SK-N-SH (cell line): ENCODE measurements around the gene ERC2. TPM values are rescaled to one million over a fixed set of nuclear protein-coding genes. Genes with fewer than 3 reads are reported as not detected.

Experiments
- CTCF ChIA-PET: fragments of 300-600, 350-600 bp; formaldehyde crosslinking; extraction: SDS; loops from one replicate; lab custom pipeline; 2021; lab: Yijun Ruan, JAX
- POLR2A ChIA-PET: fragments of 350-600 bp; sonication (Branson Sonifier 250); formaldehyde crosslinking; extraction: SDS; loops from one replicate; lab custom pipeline; 2020; ENCODE audit warnings: antibody characterized with exemption, inconsistent platforms; lab: Yijun Ruan, JAX
- DNase-seq: peaks from one replicate; pipeline ENCODE4 v3.0.0; 2012
- H2AFZ ChIP-seq: fragments of 200-600 bp; sonication (generic); 2 replicates; pipeline ENCODE4 v1.8.1; 2016; ENCODE audit warnings: antibody characterized with exemption, mild to moderate bottlenecking, low read depth
- H3F3A ChIP-seq: fragments of 200-600 bp; sonication (generic); replicated peaks from 2 replicates; pipeline ENCODE3; 2016; ENCODE audit warnings: antibody characterized with exemption, mild to moderate bottlenecking; ENCODE audit not compliant: insufficient read depth
- H3K27ac ChIP-seq, 2 experiments: fragments of 200-500 bp in 1 of 2; fragments of 200-600 bp in 1 of 2; sonication (Bioruptor generic) in 1 of 2; sonication (generic), shearing (Covaris generic) in 1 of 2; 2 replicates each; pipeline versions ENCODE4 v1.5.1 to v1.6.1; 2014 to 2016; ENCODE audit warnings: low read depth in 2 of 2, inconsistent platforms in 1 of 2, low read length in 1 of 2, mild to moderate bottlenecking in 1 of 2, mixed read lengths in 1 of 2
- H3K27me3 ChIP-seq: fragments of 200-600 bp; sonication (generic), shearing (Covaris generic); 2 replicates; pipeline ENCODE4 v1.6.1; 2016; ENCODE audit warnings: mixed run types; ENCODE audit not compliant: insufficient read depth
- H3K36me3 ChIP-seq, 2 experiments: fragments of 200-500 bp in 1 of 2; fragments of 200-600 bp in 1 of 2; sonication (Bioruptor generic) in 1 of 2; sonication (generic) in 1 of 2; replicated peaks in 1 of 2; 2 replicates each; pipeline versions ENCODE3 to v1.5.1; 2014 to 2016; ENCODE audit warnings: low read length in 1 of 2, mild to moderate bottlenecking in 1 of 2; ENCODE audit not compliant: insufficient read depth in 2 of 2, control insufficient read depth in 1 of 2
- H3K4me1 ChIP-seq, 2 experiments: fragments of 200-500 bp in 1 of 2; fragments of 200-600 bp in 1 of 2; sonication (Bioruptor generic) in 1 of 2; sonication (generic), shearing (Covaris generic) in 1 of 2; 2 replicates each; pipeline versions ENCODE4 v1.5.1 to v1.6.1; 2014 to 2016; ENCODE audit warnings: low read depth in 1 of 2, low read length in 1 of 2, mixed run types in 1 of 2; ENCODE audit not compliant: insufficient read depth in 2 of 2, control insufficient read depth in 1 of 2
- H3K4me2 ChIP-seq: fragments of 200-600 bp; sonication (generic), shearing (Covaris generic); 2 replicates; pipeline ENCODE4 v1.6.1; 2017; ENCODE audit warnings: mixed run types
- H3K4me3 ChIP-seq, 2 experiments: fragments of 200-500 bp in 1 of 2; fragments of 200-600 bp in 1 of 2; sonication (Bioruptor generic) in 1 of 2; sonication (generic), shearing (Covaris generic) in 1 of 2; 2 replicates each; pipeline versions ENCODE4 v1.5.1 to v1.8.1; 2014 to 2016; ENCODE audit warnings: low read depth in 2 of 2, inconsistent platforms in 1 of 2, low read length in 1 of 2, mild to moderate bottlenecking in 1 of 2, mixed read lengths in 1 of 2, moderate library complexity in 1 of 2
- H3K79me2 ChIP-seq: fragments of 200-600 bp; sonication (generic); 2 replicates; pipeline ENCODE4 v1.8.1; 2017; ENCODE audit warnings: mild to moderate bottlenecking; ENCODE audit not compliant: insufficient read depth
- H3K9ac ChIP-seq: fragments of 200-600 bp; sonication (generic); 2 replicates; pipeline ENCODE4 v1.6.1; 2017; ENCODE audit warnings: mixed run types
- H3K9me2 ChIP-seq: fragments of 200-600 bp; sonication (generic); 2 replicates; pipeline ENCODE4 v1.6.1; 2017; ENCODE audit warnings: mixed run types
- H3K9me3 ChIP-seq: fragments of 200-600 bp; sonication (generic); 2 replicates; pipeline ENCODE4 v1.6.1; 2017; ENCODE audit warnings: mixed run types, mild to moderate bottlenecking, moderate library complexity
- H4K20me1 ChIP-seq: fragments of 200-600 bp; sonication (generic); 2 replicates; pipeline ENCODE4 v1.6.1; 2017; ENCODE audit warnings: mild to moderate bottlenecking, mixed run types; ENCODE audit not compliant: insufficient read depth
- CTCF ChIP-seq: fragments of 200-600 bp; sonication (generic); IDR thresholded peaks from 2 replicates; pipeline ENCODE4 v1.6.1; 2017; ENCODE audit warnings: antibody characterized with exemption, mild to moderate bottlenecking, moderate library complexity
- ELF1 ChIP-seq: IDR thresholded peaks from 2 replicates; pipeline ENCODE4 v1.4.0; 2012
- EZH2phosphoT487 ChIP-seq: fragments of 200-600 bp; sonication (generic); IDR thresholded peaks from 2 replicates; pipeline ENCODE4 v1.6.1; 2017; ENCODE audit warnings: low read depth, mixed run types, mild to moderate bottlenecking, antibody characterized with exemption, moderate library complexity, borderline replicate concordance
- FOXJ3 ChIP-seq: sonication (generic); formaldehyde crosslinking; IDR thresholded peaks from 2 replicates; pipeline ENCODE4 v1.5.1; 2020; ENCODE audit warnings: mild to moderate bottlenecking, missing genetic modification reagents
- FOXM1 ChIP-seq: IDR thresholded peaks from 2 replicates; pipeline ENCODE4 v1.4.0; 2012; ENCODE audit warnings: low read depth, mild to moderate bottlenecking
- MAX ChIP-seq: IDR thresholded peaks from 2 replicates; pipeline ENCODE4 v1.4.0; 2012; ENCODE audit warnings: low read depth
- NFIC ChIP-seq: IDR thresholded peaks from 2 replicates; pipeline ENCODE4 v1.4.0; 2012; ENCODE audit warnings: borderline replicate concordance
- POLR2AphosphoS5 ChIP-seq: IDR thresholded peaks from 2 replicates; pipeline ENCODE4 v1.6.1; 2012; ENCODE audit warnings: low read depth, low read length
- RCOR1 ChIP-seq: fragments of 150-350 bp; IDR thresholded peaks from 2 replicates; pipeline ENCODE4 v1.6.1; 2017; ENCODE audit warnings: antibody characterized with exemption, low read length
- REST ChIP-seq: IDR thresholded peaks from 2 replicates; pipeline ENCODE4 v1.6.1; 2012; ENCODE audit warnings: mild to moderate bottlenecking, low read depth, low read length, moderate library complexity
- RFX5 ChIP-seq: IDR thresholded peaks from 2 replicates; pipeline ENCODE4 v1.6.1; 2012; ENCODE audit warnings: mild to moderate bottlenecking, improper control_type of control experiment, low read length
- RXRA ChIP-seq: IDR thresholded peaks from 2 replicates; pipeline ENCODE4 v1.4.0; 2012; ENCODE audit warnings: low read depth, mild to moderate bottlenecking, borderline replicate concordance
- SIN3A ChIP-seq: IDR thresholded peaks from 2 replicates; pipeline ENCODE4 v1.6.1; 2012; ENCODE audit warnings: low read depth, mild to moderate bottlenecking, low read length, moderate library complexity, borderline replicate concordance
- TAF1 ChIP-seq: IDR thresholded peaks from 2 replicates; pipeline ENCODE4 v1.6.1; 2012; ENCODE audit warnings: low read depth, mild to moderate bottlenecking, low read length, moderate library complexity, borderline replicate concordance
- USF2 ChIP-seq: fragments of 150-350 bp; IDR thresholded peaks from 2 replicates; pipeline ENCODE4 v1.6.1; 2017; ENCODE audit warnings: antibody characterized with exemption, low read length, low read depth, borderline replicate concordance
- WGBS: methylation state at CpG from one replicate; pipeline ENCODE4 v1.1.6; 2017; ENCODE audit warnings: low lambda C conversion rate; 5-methylcytosine and 5-hydroxymethylcytosine counted together
- polyA plus RNA-seq, 3 experiments: library from polyadenylated mRNA; depleted of rRNA; stranded (reverse); fragments of >200 nt; gene quantifications; 2 replicates each; pipeline ENCODE4 v1.2.3, GENCODE V29; 2012

The ERC2 gene
- polyA plus RNA-seq, 1 of the 3 experiments (the other 2 are of a cell fraction) = 1.6 TPM

GRCh38 chr3:55654123-55654760 is 814.0 kb downstream of the ERC2 start:
- CTCF ChIA-PET = no interaction called here

More at GRCh38 chr3:55654123-55654760, 814.0 kb downstream of the ERC2 start:
- TF ChIP-seq NFIC (no peak), SIN3A (no peak), RXRA (no peak), USF2 (no peak), EZH2phosphoT487 (no peak), REST (no peak), POLR2AphosphoS5 (no peak), CTCF (no peak), ELF1 (no peak), MAX (no peak), TAF1 (no peak), RCOR1 (no peak), RFX5 (no peak), FOXJ3 (CRISPR knock-in tag) (no peak), FOXM1 (no peak)
- Histone ChIP-seq H2AFZ (no peak overlapping the region), H4K20me1 (no peaks in the 10 kb centered on the region), H3K4me2 (no peak overlapping the region), H3K27me3 (no peaks in the 10 kb centered on the region), H3K4me3 (no peak overlapping the region), H3K9ac (no peak overlapping the region), H3K27ac (no peak overlapping the region), H3K9me3 (no peaks in the 10 kb centered on the region), H3K9me2 (no peaks in the 10 kb centered on the region), H3F3A (no peaks in the 10 kb centered on the region), H3K4me1 (no peaks in the 10 kb centered on the region), H3K36me3 (no peaks in the 10 kb centered on the region), H3K79me2 (no peaks in the 10 kb centered on the region)
- 78% methylated on average over 7 of the region's 7 CpGs for WGBS
- DNase-seq = no peak
- POLR2A ChIA-PET = no interaction called here
